ENCODE results near the gene GALNT11.
"Not testable (repeated sequence)": the region's sequence is repeated elsewhere in the genome, so short reads cannot be mapped to it uniquely, and the experiment has no call there.

The GALNT11 gene

DNA sequence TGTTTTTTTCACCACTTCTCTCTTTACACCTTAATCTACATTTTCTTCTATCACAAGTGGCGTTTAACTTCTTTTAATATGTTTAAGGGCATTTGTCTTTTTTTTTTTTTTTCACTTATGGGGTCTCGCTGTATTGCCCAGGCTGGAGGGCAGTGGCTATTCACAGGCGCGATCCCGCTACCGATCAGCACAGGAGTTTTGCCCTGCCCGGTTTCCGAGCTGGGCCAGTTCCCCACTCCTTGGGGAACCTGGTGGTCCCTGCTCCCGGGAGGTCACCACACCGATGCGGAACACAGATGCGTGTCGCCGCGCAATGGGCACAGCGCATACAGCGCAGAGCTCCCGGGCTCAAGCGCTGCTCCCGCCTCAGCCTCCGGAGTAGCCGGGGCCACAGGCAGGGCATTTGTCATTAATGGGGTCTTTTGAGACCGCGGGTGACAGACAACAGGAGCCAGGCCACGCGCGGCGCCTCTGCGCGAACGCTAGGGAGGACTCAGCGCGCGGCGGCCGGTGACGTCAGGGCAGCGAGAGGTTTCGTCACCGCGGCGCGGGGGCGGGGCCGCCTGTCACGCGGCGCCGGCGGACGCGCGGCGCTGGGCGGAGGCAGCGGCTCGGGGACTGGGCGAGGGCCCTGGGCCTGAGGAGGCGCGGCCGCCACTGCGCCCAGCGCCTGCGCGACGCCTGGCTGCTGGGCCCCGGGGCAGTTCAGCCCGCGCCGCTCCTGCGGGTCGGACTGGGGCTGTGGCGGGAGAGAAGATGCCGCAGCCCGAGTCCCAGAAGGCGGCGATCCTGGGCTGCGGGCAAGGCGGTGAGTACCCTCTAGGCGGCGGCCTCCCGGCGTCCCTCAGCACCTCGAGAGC, at the start of gene GALNT11:
Gene GALNT11 (plus strand): TSS at position 598 of the 860 bp plus-strand sequence. CDS start 68,554 bp downstream, outside the sequence.
- peak; percentile 74 to 82 (median 75) for DNase-seq (ENCODE audit: low read depth in 4 of 4, low spot score in 1 of 4)

DNA sequence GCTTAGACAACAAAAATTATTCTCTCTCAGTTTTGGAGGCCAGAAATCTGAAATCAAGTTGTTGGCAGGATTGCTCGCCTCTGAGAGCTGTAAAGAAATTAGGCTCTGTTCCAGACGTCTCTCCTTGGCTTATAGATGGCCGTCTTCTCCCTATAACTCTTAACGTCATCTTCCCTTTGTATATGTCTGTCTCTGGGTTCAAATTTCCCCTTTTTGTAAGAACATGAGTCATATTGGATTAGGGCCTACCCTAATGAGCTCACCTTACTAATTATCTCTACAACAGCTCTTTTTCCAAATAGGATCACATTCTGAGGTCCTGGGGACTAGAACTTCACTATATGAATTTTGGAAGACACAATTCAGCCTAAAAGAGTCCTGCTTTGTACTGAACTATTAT, 46.9 kb upstream of the GALNT11 start:
- no peak for DNase-seq (ENCODE audit: low read depth in 4 of 4, low spot score in 1 of 4)

DNA sequence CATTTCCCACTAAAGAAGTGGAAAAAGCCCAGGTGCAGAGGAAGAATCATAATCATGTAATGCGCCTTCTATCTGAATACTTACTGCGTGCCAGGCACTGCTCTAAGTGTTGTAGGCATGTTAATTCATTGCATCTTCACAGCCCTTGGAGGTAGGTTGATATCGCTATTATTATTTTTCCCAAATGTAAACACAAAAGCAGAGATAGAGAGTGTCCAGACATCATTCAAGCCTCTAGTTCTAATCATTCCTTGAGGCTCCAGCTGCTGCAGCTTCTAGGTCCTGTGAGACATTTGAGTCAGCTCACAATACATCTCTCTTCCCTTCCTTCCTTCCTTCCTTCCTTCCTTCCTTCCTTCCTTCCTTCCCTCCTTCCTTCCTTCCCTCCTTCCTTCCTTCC, 44.3 kb upstream of the GALNT11 start:
- DNase-seq (ENCODE audit: low read depth in 4 of 4, low spot score in 1 of 4), result no peak

DNA sequence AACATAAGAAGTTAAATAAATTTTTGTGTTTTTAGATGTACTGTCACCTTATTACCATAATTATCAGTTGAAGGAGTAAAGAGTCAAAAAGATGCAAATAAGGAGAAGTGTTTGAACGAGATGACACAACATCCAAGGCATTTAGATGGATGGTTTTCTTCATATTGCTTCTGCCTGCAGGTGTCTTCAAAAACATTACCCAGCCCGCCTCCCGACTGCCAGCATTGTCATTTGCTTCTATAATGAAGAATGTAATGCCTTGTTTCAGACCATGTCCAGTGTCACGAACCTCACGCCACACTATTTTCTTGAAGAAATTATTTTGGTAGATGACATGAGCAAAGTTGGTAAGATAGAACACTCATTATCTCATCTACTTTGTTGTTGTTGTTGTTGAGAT, 42.7 kb upstream of the GALNT11 start:
- DNase-seq (ENCODE audit: low read depth in 4 of 4, low spot score in 1 of 4), result no peak

GRCh38 chr7:151984612-151985011, 40.9 kb upstream of the GALNT11 start:
- no peak for DNase-seq (ENCODE audit: low read depth in 4 of 4, low spot score in 1 of 4)

DNA sequence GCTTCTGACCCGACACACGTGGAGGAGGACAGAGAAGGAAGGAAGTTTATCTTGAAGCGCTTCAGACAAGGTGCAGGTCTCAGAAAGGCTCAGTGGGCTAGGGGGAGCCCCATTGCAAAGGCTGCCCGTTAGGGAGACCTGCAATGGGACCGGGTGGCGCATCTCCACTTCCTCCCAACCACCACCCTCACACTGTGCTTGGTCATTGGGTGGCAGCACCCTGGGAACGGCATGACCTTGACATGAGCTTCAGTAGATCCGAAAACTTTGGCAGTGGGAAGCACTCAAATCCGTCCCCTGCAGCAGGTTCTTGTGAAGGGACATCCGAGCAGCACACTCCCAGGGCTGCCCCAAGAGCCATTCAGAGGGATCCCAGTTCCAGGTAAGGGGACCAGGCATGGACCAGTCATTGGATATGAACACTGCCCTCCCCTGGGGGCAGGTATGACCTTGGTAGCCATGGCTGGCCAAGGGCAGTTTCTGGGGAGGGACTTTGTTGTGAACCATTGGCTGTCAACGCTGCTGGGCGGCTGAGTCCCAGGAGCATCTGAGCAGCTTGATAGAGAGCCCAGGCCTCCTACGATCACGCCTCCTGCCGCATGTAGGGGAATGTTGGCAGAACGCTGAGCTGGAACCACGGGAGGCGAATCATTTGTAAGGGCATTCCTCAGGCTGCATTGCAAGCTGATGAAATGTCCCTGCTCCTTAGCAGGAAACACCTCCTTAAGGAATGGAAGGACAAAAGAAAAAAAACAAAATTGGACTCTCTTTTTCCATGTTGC, 37.5 kb upstream of the GALNT11 start:
- DNase-seq (ENCODE audit: low read depth in 4 of 4, low spot score in 1 of 4), result no peak

GRCh38 chr7:151992375-151992774, 33.1 kb upstream of the GALNT11 start:
- peak in 1 of 4 experiments; percentile 16 for DNase-seq (ENCODE audit: low read depth in 4 of 4, low spot score in 1 of 4)

- DNase-seq (ENCODE audit: low read depth in 4 of 4, low spot score in 1 of 4), result peak in 2 of 4 experiments; percentile 2 to 13
Measured at GRCh38 chr7:151993977-151994676, 31.3 kb upstream of the GALNT11 start.

DNA sequence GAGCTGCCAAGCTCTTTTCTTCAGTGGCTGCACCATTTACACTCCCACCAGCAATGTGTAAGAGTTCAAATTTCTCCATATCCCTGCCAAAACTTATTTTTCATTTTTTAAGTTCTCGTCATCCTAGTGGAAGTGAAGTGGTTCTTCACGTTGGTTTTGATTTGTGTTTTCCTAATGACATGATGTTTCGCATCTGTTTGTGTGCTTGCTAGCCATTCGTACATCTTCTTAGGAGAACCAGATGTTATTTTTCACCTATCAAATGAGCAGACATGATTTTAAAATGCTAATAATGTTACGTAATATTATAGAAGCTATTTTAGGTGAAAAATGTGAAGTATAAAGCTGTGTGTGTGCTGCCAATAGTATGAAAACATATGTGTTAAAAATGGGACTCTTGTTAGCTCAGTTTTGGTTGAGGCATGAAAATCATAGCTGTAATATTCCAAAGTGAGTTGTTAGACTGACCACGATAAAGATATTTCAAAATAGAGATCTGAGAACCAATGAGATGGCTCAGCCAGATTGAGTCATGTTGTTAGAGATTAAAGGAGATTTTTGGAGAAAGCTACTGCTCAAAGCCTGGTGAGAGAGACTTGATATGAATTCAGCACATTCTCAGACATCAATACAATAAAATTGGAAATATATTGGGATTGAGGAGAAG, 25.9 kb upstream of the GALNT11 start:
- DNase-seq (ENCODE audit: low read depth in 4 of 4, low spot score in 1 of 4), result no peak

- no peak for DNase-seq (ENCODE audit: low read depth in 4 of 4, low spot score in 1 of 4)
Measured at GRCh38 chr7:152000191-152000590, 25.3 kb upstream of the GALNT11 start.

DNA sequence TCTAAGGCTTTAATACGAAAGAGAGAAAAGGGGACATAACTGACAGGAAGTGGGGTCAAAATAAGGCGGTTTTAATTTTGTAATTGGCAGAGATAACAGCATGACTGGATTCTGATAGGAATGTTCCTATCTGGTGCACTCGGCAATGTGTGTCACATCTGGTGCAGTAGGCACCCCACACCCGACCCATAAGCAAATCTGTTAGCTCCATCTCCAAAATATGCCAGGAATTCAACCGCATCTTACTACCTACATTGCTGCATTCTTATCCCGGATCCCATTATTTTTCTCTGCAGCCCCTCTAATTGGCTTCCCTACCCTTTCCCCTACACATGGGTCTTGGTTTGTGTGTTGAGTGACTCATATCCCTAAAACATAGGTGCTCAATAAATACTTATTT, 19.1 kb upstream of the GALNT11 start:
- no peak for DNase-seq (ENCODE audit: low read depth in 4 of 4, low spot score in 1 of 4)

DNA sequence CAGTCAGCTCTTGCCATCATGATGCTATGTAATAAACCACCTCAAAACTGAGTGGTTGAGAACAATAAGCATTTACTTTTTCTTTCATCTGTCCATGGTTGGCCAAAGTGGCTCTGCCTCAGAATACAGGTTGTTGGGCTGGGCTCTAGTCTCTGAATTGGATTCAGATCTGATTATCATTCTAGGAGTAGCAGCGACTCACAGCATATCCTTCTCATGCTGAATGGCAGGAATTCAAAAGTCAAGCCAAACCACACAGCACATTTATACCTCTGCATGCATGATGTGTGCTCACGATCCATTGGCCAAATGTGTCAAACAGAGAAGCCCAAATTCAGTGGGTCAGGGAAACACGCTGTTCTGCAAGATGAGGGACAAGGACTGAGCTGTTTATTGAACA, 13.6 kb upstream of the GALNT11 start:
- DNase-seq (ENCODE audit: low read depth in 4 of 4, low spot score in 1 of 4), result no peak

DNA sequence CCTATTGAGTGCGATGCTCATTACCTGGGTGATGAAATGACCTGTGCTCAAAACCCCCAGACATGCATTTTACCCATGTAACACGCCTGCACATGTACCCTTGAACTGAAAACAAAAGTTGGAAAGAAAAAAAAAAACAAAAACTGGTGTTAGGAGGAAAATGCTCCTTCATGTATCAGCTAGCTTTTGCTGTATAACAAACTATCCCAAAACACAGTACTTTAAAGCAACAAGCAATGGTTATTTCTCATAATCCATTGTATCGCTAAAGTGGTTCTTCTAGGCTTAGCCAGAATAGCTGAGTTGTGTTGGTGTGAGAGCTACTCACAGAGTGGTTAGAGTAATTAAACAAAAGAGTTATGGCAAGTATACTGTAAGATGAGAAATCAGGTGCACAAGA, 12.2 kb upstream of the GALNT11 start:
- DNase-seq (ENCODE audit: low read depth in 4 of 4, low spot score in 1 of 4), result no peak

GRCh38 chr7:152013974-152014373, 11.5 kb upstream of the GALNT11 start:
- no peak for DNase-seq (ENCODE audit: low read depth in 4 of 4, low spot score in 1 of 4)

DNA sequence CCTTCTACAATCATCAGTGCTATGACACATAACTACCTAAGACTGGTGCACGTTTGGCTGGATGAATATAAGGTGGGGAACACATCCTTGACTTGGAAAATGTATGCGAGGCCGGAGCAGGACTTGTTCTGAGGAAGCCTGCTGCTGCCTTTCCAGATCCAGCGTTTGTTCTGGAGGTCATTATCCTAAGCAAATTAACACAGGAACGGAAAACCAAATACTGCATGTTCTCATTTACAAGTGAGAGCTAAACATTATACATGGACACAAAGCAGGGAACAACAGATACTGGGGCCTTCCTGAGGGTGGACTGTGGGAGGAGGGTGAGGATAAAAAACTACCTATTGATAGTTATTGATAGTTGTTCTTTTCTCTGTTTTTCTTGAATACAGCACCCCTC, 10.8 kb upstream of the GALNT11 start:
- DNase-seq (ENCODE audit: low read depth in 4 of 4, low spot score in 1 of 4), result no peak

GRCh38 chr7:152015600-152015999, 9.9 kb upstream of the GALNT11 start:
- DNase-seq (ENCODE audit: low read depth in 4 of 4, low spot score in 1 of 4), result no peak

DNA sequence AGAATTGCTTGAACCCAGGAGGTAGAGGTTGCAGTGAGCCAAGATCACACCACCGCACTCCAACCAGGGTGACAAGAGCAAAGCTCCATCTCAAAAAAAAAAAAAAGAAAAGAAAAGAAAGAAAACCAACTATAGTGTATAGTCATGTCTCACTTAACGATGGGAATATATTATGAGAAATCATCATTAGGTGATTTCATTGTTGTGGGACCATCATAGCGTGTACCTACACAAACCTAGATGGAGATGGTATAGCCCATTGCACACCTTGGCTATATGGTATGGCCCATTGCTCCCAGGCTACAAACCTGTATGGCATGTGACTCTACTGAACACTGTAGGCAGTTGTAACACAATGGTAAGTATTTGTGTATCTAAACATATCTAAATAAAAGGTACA, 8.5 kb upstream of the GALNT11 start:
- DNase-seq (ENCODE audit: low read depth in 4 of 4, low spot score in 1 of 4), result no peak

- not testable (repeated sequence) for DNase-seq (ENCODE audit: low read depth in 4 of 4, low spot score in 1 of 4)
Measured at GRCh38 chr7:152017683-152018082, 7.8 kb upstream of the GALNT11 start.

- DNase-seq (ENCODE audit: low read depth in 4 of 4, low spot score in 1 of 4), result not testable (repeated sequence)
Measured at GRCh38 chr7:152021740-152022139, 3.7 kb upstream of the GALNT11 start.

DNA sequence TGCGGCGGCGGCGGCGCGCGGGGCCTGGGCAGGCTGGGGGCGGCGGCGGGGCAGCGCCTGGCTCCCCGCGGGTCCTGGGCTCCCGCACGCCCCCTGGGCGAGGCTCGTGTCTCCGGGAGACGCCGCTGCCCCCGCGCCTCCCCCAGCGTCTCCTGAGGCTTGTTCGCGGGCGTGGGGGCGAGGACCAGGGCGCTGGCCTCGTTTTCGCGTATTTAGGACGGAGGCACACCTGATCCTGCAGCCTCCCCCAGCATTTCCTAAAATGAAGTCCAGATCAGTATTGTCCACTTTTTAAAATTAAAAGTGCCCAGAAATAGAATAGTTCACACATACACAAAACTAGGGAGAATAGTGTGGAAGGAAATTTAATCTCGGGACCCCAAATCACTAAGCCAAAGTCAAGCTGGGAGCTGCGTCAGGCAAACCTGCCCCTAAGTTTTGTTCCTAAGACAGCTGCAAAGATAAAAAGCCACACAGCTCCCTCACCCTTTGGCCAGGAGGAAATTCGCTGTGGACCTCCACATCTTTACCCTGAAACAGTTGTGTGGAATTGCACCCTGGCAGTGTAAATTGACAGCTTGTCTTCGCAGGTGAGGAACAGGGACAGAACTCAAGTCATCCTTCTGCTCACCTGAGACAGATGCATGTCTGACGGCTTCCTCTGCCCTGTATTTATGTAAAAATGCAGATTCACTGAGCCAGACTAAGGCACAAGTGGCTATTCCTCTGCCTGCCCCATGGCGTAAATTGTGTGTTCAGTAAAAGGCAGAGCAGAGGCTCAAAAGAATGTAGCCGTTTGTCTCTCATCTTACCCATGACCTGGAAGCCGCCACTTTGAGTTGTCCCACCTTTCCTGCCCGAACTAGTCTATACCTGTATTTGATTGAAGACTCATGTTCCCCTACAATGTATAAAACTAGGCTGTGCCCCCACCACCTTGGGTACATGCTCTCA, 740 bp downstream of the GALNT11 start:
- no peak for DNase-seq (ENCODE audit: low read depth in 4 of 4, low spot score in 1 of 4)

Measured in stimulated activated CD4-positive, alpha-beta T cell treated with anti-CD3 and anti-CD28 coated beads, Interleukin-1b, Interleukin-23, amount 100 ng/mL, for 24 hours (primary cell).